IPS-18a (cell line): ENCODE results near the gene EIF4A3.
"Not testable (repeated sequence)": the region's sequence is repeated elsewhere in the genome, so short reads cannot be mapped to it uniquely, and the experiment has no call there.

ENCODE experiments used
- H3K27ac ChIP-seq: one replicate; pipeline ENCODE4 v1.5.1; 2013; ENCODE audit warnings: low read length
- H3K27me3 ChIP-seq: one replicate; pipeline ENCODE4 v1.6.1; 2013; ENCODE audit warnings: mild to moderate bottlenecking, low read length; ENCODE audit not compliant: control insufficient read depth, insufficient read depth
- H3K36me3 ChIP-seq: one replicate; pipeline ENCODE4 v1.6.1; 2013; ENCODE audit warnings: low read depth, low read length; ENCODE audit not compliant: control insufficient read depth
- H3K4me1 ChIP-seq: one replicate; pipeline ENCODE4 v1.6.1; 2013; ENCODE audit warnings: low read depth, low read length; ENCODE audit not compliant: control insufficient read depth
- H3K4me3 ChIP-seq: one replicate; pipeline ENCODE4 v1.5.1; 2013; ENCODE audit warnings: low read length
- H3K9ac ChIP-seq: one replicate; pipeline ENCODE4 v1.6.1; 2013; ENCODE audit warnings: mild to moderate bottlenecking, low read length, moderate library complexity
- H3K9me3 ChIP-seq: one replicate; pipeline ENCODE4 v1.6.1; 2013; ENCODE audit warnings: low read depth, low read length; ENCODE audit not compliant: control insufficient read depth

Gene EIF4A3

DNA sequence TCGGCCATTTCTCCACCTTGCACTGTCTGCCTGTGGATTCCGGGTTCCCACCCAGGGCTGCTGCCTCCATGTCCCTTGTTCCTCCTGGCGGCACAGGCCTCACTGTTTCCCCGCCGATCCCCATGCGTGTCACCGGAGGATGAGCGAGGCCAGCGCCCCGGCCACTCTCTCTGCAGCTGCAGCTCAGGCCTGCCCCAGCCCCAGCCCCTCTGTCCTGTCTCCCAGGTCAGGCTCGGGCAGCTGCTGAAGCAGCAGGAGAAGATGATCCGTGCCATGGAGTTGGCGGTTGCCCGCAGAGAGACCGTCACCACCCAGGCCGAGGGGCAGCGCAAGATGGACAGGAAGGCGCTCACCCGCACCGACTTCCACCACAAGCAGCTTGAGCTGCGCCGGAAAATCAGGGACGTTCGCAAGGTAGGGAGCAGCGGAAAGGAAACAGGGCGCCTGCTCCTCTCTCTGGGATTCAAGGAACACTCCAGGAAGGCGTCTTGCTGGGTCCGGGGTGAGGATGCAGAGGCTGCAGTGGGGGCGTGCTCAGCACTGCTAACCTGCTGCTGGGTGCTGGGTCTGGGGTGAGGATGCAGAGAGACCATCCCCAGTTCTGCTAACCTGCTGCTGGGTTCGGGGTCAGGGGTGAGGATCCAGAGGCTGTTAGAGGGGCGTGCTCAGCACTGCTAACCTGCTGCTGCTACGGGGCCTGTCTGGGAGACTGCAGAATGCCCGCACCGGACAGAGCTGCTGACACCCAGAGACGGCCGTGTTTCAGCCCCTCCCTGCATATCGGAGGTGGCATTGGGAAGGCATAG, 51.7 kb downstream of the EIF4A3 start:
- no peaks in the 10 kb centered on the region for H3K9me3 ChIP-seq
- H3K27ac ChIP-seq = no peak overlapping the region
- H3K27me3 ChIP-seq = peaks cover 3% of the 10 kb centered on the region
- H3K4me3 ChIP-seq = no peak overlapping the region
- H3K9ac ChIP-seq = no peak overlapping the region
- H3K4me1 ChIP-seq = no peaks in the 10 kb centered on the region
- H3K36me3 ChIP-seq = no peaks in the 10 kb centered on the region

GRCh38 chr17:80092959-80093358, 54.0 kb downstream of the EIF4A3 start:
- Histone ChIP-seq H3K36me3 (no peaks in the 10 kb centered on the region), H3K27me3 (no peaks in the 10 kb centered on the region), H3K27ac (no peak overlapping the region), H3K9ac (no peak overlapping the region), H3K4me3 (no peak overlapping the region), H3K9me3 (no peaks in the 10 kb centered on the region), H3K4me1 (no peaks in the 10 kb centered on the region)

GRCh38 chr17:80091376-80091775, 55.6 kb downstream of the EIF4A3 start:
- Histone ChIP-seq H3K4me3 (no peak overlapping the region), H3K4me1 (no peaks in the 10 kb centered on the region), H3K27me3 (no peaks in the 10 kb centered on the region), H3K27ac (no peak overlapping the region), H3K9me3 (no peaks in the 10 kb centered on the region), H3K9ac (no peak overlapping the region), H3K36me3 (no peaks in the 10 kb centered on the region)

DNA sequence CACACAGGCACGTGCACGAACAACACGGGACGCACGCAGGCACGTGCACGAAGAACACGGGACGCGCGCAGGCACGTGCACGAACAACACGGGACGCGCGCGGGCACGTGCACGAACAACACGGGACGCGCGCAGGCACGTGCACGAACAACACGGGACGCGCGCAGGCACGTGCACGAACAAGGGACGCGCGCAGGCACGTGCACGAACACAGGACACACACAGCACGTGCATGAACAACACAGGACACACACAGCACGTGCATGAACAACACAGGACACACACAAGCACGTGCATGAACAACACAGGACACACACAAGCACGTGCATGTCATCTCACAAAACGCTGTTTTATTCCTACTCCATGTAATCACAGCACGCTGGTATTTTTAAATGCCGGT, 56.8 kb downstream of the EIF4A3 start:
- not testable (repeated sequence) for H3K27ac ChIP-seq, H3K27me3 ChIP-seq, H3K36me3 ChIP-seq, H3K9me3 ChIP-seq, H3K4me3 ChIP-seq, H3K4me1 ChIP-seq, H3K9ac ChIP-seq

DNA sequence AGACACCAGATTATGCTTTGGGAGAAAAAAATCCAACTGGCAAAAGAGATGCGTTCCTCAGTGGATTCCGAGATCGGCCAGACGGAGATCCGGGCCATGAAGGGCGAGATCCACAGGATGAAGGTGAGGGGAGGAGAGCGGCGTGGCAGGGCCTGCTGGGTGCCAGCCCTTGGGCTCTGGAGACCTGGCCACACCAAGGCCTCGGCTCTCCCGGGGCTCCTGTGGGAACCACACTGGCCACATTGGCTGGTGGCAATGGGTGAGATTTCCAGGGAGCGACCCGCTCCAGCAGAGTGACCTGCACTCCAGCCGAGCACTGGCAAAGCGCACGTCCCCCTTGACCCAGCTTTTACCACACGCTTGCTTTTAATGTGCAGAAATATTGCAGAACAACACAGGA, 57.2 kb downstream of the EIF4A3 start:
- Histone ChIP-seq H3K9me3 (no peaks in the 10 kb centered on the region), H3K27me3 (no peaks in the 10 kb centered on the region), H3K27ac (no peak overlapping the region), H3K9ac (no peak overlapping the region), H3K4me1 (no peaks in the 10 kb centered on the region), H3K36me3 (no peaks in the 10 kb centered on the region), H3K4me3 (no peak overlapping the region)

GRCh38 chr17:80087346-80088265, 59.3 kb downstream of the EIF4A3 start:
- Histone ChIP-seq H3K27ac (no peak overlapping the region), H3K9me3 (no peaks in the 10 kb centered on the region), H3K4me3 (no peak overlapping the region), H3K36me3 (no peaks in the 10 kb centered on the region), H3K9ac (no peak overlapping the region), H3K4me1 (no peaks in the 10 kb centered on the region), H3K27me3 (no peaks in the 10 kb centered on the region)

DNA sequence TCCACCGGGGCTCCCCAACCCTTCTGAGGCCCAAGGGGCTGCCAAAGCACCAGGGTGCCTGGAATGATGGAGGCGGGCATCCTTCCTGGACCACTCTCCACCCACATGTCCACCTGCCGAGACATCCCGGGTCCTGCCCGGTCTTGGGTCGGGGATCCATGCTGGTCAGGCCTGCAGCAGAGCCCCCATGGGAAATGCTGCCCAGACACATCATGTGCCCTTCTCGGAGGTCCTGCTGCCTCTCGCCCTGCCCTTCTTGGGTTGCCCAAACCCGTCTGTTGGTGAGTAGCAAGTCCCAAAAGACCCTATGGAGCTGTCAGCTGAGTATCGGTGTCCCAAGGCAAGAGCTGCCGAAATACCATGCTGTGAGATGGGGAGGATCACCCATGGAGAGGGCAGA, 60.3 kb downstream of the EIF4A3 start:
- Histone ChIP-seq H3K36me3 (no peaks in the 10 kb centered on the region), H3K4me1 (no peaks in the 10 kb centered on the region), H3K4me3 (no peak overlapping the region), H3K9me3 (no peaks in the 10 kb centered on the region), H3K27me3 (no peaks in the 10 kb centered on the region), H3K9ac (no peak overlapping the region), H3K27ac (no peak overlapping the region)

GRCh38 chr17:80086081-80086480, 60.8 kb downstream of the EIF4A3 start:
- no peak overlapping the region for H3K4me3 ChIP-seq
- H3K27ac ChIP-seq = no peak overlapping the region
- H3K9ac ChIP-seq = no peak overlapping the region
- no peaks in the 10 kb centered on the region for H3K27me3 ChIP-seq
- H3K36me3 ChIP-seq = no peaks in the 10 kb centered on the region
- H3K4me1 ChIP-seq = no peaks in the 10 kb centered on the region
- H3K9me3 ChIP-seq = no peaks in the 10 kb centered on the region

- no peak overlapping the region for H3K9ac ChIP-seq
- H3K27me3 ChIP-seq = no peaks in the 10 kb centered on the region
- no peaks in the 10 kb centered on the region for H3K4me1 ChIP-seq
- H3K27ac ChIP-seq = no peak overlapping the region
- no peak overlapping the region for H3K4me3 ChIP-seq
- no peaks in the 10 kb centered on the region for H3K36me3 ChIP-seq
- no peaks in the 10 kb centered on the region for H3K9me3 ChIP-seq
These were observed 62.2 kb downstream of the EIF4A3 start for GRCh38 chr17:80084773-80085172.
